Ovary (tissue), 9 donors: ENCODE data around the gene PITPNM3. TPM values are rescaled to one million over a fixed set of nuclear protein-coding genes. Genes with fewer than 3 reads are reported as not detected.

Experiments used
- DNase-seq, 5 donors: peaks; one replicate each; pipeline ENCODE4 v3.0.0-alpha.2; 2019 to 2020
- H3K27ac ChIP-seq, 2 donors: fragments of 200-600 bp; one replicate each; pipeline versions ENCODE4 v1.5.1 to v1.8.0; 2019 to 2022
- H3K27me3 ChIP-seq: fragments of 200-600 bp; one replicate; pipeline ENCODE4 v1.8.0; 2022
- H3K36me3 ChIP-seq: fragments of 200-600 bp; sonication (generic); one replicate; pipeline ENCODE4 v1.5.1; 2019
- H3K4me1 ChIP-seq: one replicate; pipeline ENCODE4 v1.8.1; 2013; ENCODE audit warnings: mild to moderate bottlenecking, moderate library complexity; ENCODE audit not compliant: insufficient read depth
- H3K4me3 ChIP-seq: fragments of 200-600 bp; sonication (generic); one replicate; pipeline ENCODE4 v1.5.1; 2017
- H3K9me3 ChIP-seq, 2 donors: fragments of 200-600 bp in 1 of 2; sonication (generic) in 1 of 2; one replicate each; pipeline versions ENCODE4 v1.5.1 to v1.8.1; 2013 to 2019; ENCODE audit warnings: mild to moderate bottlenecking in 1 of 2, moderate library complexity in 1 of 2
- EP300 ChIP-seq: sonication (generic); formaldehyde crosslinking; IDR thresholded peaks from one replicate; pipeline ENCODE4 v1.6.1; 2017; ENCODE audit warnings: antibody characterized with exemption
- POLR2A ChIP-seq: fragments of 450-650 bp; IDR thresholded peaks from one replicate; pipeline ENCODE4 v1.6.1; 2017; ENCODE audit warnings: antibody characterized with exemption, mild to moderate bottlenecking, moderate library complexity
- WGBS, 3 donors: extraction: QIAGEN DNeasy Blood & Tissue Kit in 1 of 3; methylation state at CpG; one replicate each; pipeline versions ENCODE4 v1.1.5 to v1.1.7; 2013 to 2017; 5-methylcytosine and 5-hydroxymethylcytosine counted together
- intact Hi-C, 4 donors: fragments of 100-400 bp; cut with DNase I; formaldehyde crosslinking; loops; one replicate each; pipeline versions ENCODE4 v1.11.0 to v1.15.1; 2022 to 2023
- polyA plus RNA-seq, 2 donors: library from polyadenylated mRNA; stranded (reverse); fragments of 200-250 nt in 1 of 2; fragments of 350-450 nt in 1 of 2; fragmentation: Illumina TruSeq in 1 of 2; extraction: RNeasy Lipid Tissue Mini Kit (QIAGEN cat#74804) in 1 of 2; gene quantifications; one replicate each; pipeline ENCODE4 v1.2.3, GENCODE V29; 2013 to 2014
- total RNA-seq, 7 donors: library from RNA; depleted of rRNA in 2 of 7; stranded (reverse); fragments of >200 nt in 2 of 7; fragmentation: NEBNext Ultra II Directional in 3 of 7; extraction: Animal tissue kit (Norgen Biotek cat#: 25700) in 3 of 7; gene quantifications; one replicate each; pipeline versions ENCODE4 v1.1.0 to v1.2.4, GENCODE V29; 2016 to 2023
- TF ChIP-seq, protein P1 (sequence below), 3 donors: fragments of 450-650 bp in 2 of 3; fragments of 200-600 bp in 1 of 3; IDR thresholded peaks; one replicate each; pipeline versions ENCODE4 v1.5.1 to v1.8.0; 2016 to 2022; ENCODE audit warnings: antibody characterized with exemption in 3 of 3, mild to moderate bottlenecking in 1 of 3
- donor health status: DM: no; HTN: no; CAD: no; lungs with moderate emphysema.
- donor health status: DM: no; HTN: no; CAD: no.
- donor health status: Bipolar disorder and iron deficiency.
- donor health status: DM: yes; HTN: yes; CAD: no.
- donor health status: DM: no; HTN: no; CAD: no.
- donor health status: DM: yes; HTN: yes; CAD: no.

The PITPNM3 gene
- total and polyA plus RNA-seq, 9 donors: 10.0 to 68.7 (median 17.9) TPM

DNA sequence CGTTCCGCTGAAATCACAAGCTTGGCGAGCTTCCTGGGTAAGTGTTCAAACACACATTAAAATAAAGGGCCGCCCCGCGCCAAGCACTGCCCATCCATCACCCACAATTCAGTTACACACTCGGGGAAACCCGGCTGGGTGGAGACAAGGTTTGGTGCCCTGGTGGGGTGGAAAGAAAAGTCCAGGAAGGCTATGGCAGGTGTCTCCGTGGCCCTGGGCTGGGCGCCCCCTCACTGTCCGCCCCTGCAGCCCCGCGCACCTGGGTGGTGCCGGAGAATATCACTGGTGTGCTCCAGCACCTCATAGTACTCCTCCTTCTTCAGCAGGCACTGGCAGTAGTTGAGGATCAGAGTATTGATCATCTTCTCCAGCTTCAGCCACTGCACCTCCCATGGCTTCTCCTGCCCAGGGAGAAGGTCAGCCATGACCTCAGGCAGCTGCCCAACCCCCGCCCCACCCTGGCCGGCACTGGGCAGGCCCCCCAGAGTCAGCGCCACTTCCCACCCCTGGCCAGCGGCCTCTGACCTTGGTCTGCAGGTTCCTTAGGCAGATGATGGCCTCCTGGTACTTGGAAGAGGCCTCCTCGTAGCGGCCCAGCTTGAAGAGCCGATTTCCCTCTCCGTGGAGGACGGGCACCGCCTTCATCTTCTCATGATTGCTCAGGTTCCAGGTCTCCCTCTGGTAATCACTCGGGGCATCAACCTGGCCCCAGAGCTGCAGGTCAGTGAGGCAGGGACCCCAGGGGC, 129.8 kb downstream of the PITPNM3 start:
- H3K9me3 ChIP-seq: no peaks in the 10 kb centered on the region

DNA sequence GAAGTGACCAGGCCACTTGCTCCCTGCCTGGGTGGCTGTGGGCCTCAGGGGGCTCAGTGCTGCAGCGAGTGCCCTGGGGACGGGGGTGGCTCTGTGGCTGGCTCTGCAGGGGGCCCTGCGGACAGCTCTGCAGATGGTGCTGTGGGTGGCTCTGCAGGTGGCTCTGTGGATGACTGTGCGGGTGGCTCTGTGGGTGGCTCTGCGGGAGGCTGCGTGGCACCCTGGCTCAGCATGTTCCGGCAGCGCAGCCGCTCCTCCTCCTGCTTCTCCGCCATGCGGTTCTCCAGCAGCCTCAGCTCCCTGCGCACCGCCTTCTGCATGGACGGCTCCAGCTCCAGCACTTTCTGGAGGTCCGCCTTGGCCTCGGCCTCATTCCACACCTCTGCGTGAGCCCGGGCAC, 130.9 kb downstream of the PITPNM3 start:
- no peak for DNase-seq
- intact Hi-C loops: no loop called here
- 84 to 92% (median 86%) methylated on average over 18 of the region's 18 CpGs for WGBS, 3 donors

More for the DNA sequence above, 129.8 kb downstream of the PITPNM3 start:
- no peak overlapping the region for H3K27ac ChIP-seq
- TF ChIP-seq POLR2A (no peak), EP300 (no peak)
- TF ChIP-seq, protein P1, sequence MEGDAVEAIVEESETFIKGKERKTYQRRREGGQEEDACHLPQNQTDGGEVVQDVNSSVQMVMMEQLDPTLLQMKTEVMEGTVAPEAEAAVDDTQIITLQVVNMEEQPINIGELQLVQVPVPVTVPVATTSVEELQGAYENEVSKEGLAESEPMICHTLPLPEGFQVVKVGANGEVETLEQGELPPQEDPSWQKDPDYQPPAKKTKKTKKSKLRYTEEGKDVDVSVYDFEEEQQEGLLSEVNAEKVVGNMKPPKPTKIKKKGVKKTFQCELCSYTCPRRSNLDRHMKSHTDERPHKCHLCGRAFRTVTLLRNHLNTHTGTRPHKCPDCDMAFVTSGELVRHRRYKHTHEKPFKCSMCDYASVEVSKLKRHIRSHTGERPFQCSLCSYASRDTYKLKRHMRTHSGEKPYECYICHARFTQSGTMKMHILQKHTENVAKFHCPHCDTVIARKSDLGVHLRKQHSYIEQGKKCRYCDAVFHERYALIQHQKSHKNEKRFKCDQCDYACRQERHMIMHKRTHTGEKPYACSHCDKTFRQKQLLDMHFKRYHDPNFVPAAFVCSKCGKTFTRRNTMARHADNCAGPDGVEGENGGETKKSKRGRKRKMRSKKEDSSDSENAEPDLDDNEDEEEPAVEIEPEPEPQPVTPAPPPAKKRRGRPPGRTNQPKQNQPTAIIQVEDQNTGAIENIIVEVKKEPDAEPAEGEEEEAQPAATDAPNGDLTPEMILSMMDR (IDR thresholded peaks at IDR 0.05): no peak
- intact Hi-C loops: no loop called here
- H3K4me3 ChIP-seq: no peak overlapping the region
- H3K4me1 ChIP-seq: no peaks in the 10 kb centered on the region
- no peaks in the 10 kb centered on the region for H3K36me3 ChIP-seq
- no peak for DNase-seq
- no peaks in the 10 kb centered on the region for H3K27me3 ChIP-seq
- 89 to 92% (median 90%) methylated on average over 21 to 25 of the region's 25 CpGs for WGBS, 3 donors

DNA sequence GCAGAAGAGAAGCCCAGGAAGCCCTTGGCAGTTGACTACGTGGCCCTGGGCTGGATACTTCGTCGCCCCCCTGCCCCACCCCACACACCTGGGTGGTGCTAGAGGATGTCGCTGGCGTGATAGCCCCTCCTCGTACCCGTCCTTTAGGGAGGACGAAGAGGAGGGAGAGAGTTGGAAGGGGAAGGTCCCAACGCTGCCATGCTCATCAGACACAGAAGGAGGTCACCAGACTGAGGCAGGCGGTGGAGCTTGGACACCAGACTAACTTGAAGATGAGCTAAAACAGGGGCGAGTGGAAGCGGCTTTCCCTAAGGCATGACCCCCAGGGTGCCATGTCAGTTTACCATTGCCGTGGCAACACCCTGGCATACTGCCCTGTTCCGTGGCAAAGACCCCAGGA, 132.4 kb downstream of the PITPNM3 start:
- H3K36me3 ChIP-seq: no peaks in the 10 kb centered on the region
- no peaks in the 10 kb centered on the region for H3K27me3 ChIP-seq
- H3K27ac ChIP-seq: no peak overlapping the region
- no peaks in the 10 kb centered on the region for H3K4me1 ChIP-seq
- H3K4me3 ChIP-seq: no peak overlapping the region
- DNase-seq: no peak
- WGBS, 3 donors: 69 to 75% (median 70%) methylated on average over 14 of the region's 14 CpGs
- TF ChIP-seq POLR2A: no peak
- TF ChIP-seq EP300: no peak
- TF ChIP-seq, protein P1 (IDR thresholded peaks at IDR 0.05): no peak
- intact Hi-C loops: loop anchor here in 3 of 4 donors (5.0 kb wide), 2 partner anchors 832 to 837 kb away; no protein-coding TSS in a partner anchor
- no peaks in the 10 kb centered on the region for H3K9me3 ChIP-seq

More for the DNA sequence above, 130.9 kb downstream of the PITPNM3 start:
- no peak for TF ChIP-seq POLR2A
- TF ChIP-seq EP300: no peak
- TF ChIP-seq, protein P1 (IDR thresholded peaks at IDR 0.05): no peak
- Histone ChIP-seq H3K4me3 (no peak overlapping the region), H3K27ac (no peak overlapping the region), H3K4me1 (no peaks in the 10 kb centered on the region), H3K27me3 (no peaks in the 10 kb centered on the region), H3K9me3 (no peaks in the 10 kb centered on the region), H3K36me3 (no peaks in the 10 kb centered on the region)

DNA sequence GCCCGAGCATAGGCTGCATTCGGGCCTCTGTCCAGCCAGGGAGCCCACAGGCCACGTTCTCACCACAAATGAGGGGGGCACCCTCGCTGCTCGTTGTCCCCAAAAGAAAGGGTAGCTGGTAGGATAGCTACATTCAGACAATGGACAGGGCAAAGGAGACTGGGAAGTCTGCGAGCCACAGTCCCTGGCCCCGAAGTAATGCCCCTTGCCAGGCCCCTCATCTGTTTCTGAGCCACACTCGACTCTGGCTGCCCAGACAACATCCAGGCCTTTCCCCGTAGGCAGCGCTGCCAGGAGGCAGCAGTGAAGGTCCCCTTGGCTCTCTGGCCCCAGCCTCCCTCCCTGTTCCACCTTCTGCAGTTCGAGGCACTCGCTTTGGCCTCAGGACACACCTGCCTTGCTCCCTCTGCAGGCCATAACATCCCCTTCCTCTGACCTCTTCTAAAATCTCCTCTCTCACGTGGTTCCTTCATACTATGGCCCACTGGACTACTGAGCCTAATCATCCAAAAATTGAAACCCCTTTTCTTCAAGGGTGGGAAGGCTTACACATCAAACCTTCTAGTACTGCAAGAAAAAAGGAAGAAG, 133.6 kb downstream of the PITPNM3 start:
- intact Hi-C loops: loop anchor here in 3 of 4 donors (5.0 kb wide), 2 partner anchors 830 to 835 kb away; no protein-coding TSS in a partner anchor
- DNase-seq: no peak
- no peaks in the 10 kb centered on the region for H3K27me3 ChIP-seq

More for the DNA sequence above, 133.6 kb downstream of the PITPNM3 start:
- Histone ChIP-seq H3K4me3 (no peak overlapping the region), H3K4me1 (no peaks in the 10 kb centered on the region), H3K36me3 (no peaks in the 10 kb centered on the region), H3K9me3 (no peaks in the 10 kb centered on the region), H3K27ac (no peak overlapping the region)
- TF ChIP-seq, protein P1 (IDR thresholded peaks at IDR 0.05): no peak
- TF ChIP-seq POLR2A (no peak), EP300 (no peak)
- 51 to 61% (median 51%) methylated on average over 13 of the region's 13 CpGs for WGBS, 3 donors
